Stomach (tissue), 4 donors: ENCODE measurements around the gene ADH5.

ENCODE experiments used
- CTCF ChIP-seq, 7 experiments: fragments of 450-650 bp in 4 of 7; fragments of 200-600 bp in 3 of 7; sonication (generic) in 3 of 7; IDR thresholded peaks; one replicate each; pipeline ENCODE4 v1.5.1; 2016 to 2019; ENCODE audit warnings: antibody characterized with exemption in 7 of 7, control low read depth in 2 of 7, mild to moderate bottlenecking in 1 of 7
- POLR2A ChIP-seq, 4 donors: fragments of 450-650 bp; IDR thresholded peaks; one replicate each; pipeline ENCODE4 v1.6.1; 2016; ENCODE audit warnings: antibody characterized with exemption in 4 of 4, control low read depth in 2 of 4, mild to moderate bottlenecking in 1 of 4, moderate library complexity in 1 of 4
- POLR2AphosphoS5 ChIP-seq, 3 donors: sonication (generic); formaldehyde crosslinking; IDR thresholded peaks; one replicate each; pipeline ENCODE4 v1.6.1; 2016; ENCODE audit warnings: antibody characterized with exemption in 3 of 3

DNA sequence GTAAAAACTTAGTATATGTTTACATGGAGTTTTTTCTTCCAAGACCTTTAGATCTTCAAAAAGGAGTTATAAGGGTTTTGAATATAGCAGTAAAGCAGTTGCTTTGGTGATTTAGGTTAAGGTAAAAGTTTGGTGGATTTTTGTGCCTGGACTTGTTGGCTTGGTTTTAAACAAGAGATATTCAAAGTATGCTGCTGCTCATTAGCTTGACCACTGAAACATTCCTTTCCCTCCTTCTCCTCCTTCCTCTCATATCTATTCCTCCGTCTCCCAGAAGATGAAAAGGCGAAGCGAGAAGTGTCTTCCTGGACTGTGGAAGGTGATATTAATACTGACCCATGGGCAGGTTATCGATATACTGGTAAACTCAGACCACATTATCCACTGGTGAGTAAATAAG is 54.6 kb downstream of the ADH5 start:
- TF ChIP-seq CTCF (IDR thresholded peaks at IDR 0.05) (no peak), POLR2A (IDR thresholded peaks at IDR 0.05) (no peak), POLR2AphosphoS5 (IDR thresholded peaks at IDR 0.05) (no peak)
